ENCODE results near the gene ROBO1.
A peak's percentile ranks its signal among the peaks of the same experiment; 100 is the strongest.

The ROBO1 gene

DNA sequence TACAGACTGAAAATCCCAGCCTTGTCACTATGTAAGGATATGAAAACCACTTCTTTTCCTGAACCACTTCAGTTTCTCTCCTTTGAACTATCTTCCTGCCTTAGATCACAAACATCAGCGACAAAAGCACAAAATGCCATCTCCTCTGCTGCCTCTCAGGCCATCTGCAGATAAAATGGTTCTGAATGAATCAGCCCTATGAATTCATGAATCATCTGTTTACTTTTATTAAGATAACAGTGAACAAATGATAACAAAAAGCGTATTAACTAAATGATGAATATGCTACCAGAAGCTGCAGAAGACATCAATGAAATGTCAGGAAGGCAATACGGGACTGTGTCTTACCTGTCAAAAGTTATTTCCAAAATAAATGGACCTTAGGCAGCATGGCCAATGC is 928.1 kb downstream of the ROBO1 start:
- ATAC-seq = no peak
- no peak for DNase-seq

DNA sequence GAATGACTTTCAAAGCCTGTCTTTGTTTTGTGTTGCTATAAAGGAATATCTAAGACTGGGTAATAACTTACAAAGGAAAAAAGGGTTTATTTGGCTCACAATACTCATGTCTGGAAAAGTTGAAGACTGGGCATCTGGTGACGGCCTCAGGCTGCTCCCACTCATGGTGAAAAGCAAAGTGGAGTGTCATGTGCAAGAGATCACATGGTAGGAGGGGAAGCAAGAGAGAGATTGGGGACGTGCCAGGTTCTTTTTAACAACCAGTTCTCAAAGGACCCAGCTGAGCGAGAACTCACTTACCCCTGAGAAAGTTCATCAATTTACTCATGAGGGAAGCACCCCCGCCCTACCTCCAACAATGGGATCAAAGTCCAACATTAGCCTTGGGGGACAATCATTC is 929.4 kb downstream of the ROBO1 start:
- DNase-seq = no peak

DNA sequence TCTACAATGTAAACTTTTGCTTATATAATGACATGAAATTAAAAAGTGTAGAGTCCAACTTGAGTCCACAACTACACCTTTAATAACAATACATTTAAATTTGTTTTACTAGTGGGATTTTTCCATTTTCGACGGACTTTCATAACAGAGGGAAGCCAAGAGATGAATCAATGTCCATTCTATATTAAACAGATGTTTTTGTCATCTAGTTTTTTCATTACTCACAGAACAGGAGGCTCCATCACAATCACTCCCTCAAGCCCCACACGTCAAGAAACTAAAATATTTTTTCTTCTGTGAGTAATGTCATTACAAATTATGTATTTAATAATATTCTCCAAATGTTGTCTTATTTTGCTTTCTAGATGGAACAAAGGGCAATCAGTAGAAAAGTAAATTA is 932.9 kb downstream of the ROBO1 start:
- ATAC-seq (no peak), DNase-seq (no peak)

More for the DNA sequence above, 929.4 kb downstream of the ROBO1 start:
- no peak for ATAC-seq

DNA sequence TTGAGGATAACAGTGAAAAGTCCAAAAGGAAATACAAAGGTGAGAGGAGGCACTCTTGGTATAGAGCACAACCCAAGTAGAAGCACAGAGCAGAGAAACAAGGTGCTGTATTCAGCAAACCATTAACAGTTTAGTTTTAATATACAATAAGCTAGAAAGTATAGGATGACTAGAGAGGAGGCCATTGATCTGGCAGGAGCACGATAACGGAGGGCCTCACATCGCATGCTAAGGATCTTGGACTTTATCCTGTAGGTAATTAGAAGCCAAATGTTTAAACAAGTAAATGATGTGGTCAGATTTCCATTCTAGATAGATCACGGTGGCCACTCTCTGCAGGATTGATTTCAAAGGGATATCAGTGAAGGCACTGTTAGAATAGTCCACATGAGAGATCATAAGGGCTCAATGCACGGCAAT is 935.0 kb downstream of the ROBO1 start:
- ATAC-seq = no peak
- DNase-seq = no peak

DNA sequence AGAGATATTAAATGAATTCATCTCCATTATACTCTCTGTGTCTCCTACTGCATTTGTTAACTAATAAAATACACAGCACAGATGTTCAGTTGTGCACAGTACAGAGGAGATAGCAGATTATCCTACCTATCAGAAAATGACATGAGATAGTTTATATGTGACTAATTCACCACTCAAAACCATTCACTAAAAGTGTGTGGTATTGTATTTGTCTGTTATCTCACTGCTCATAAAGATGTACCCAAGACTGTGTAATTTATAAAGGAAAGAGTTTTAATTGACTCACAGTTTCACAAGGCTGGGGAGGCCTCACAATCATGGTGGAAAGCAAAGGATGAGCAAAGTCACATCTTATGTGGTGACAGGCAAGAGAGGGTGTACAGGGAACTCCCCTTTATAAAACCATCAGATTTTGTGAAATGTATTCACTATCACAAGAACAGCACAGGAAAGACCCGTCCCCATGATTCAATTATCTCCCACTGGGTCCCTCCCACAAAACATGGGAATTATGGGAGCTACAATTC is 936.3 kb downstream of the ROBO1 start:
- DNase-seq (no peak), ATAC-seq (peak; percentile 19)

DNA sequence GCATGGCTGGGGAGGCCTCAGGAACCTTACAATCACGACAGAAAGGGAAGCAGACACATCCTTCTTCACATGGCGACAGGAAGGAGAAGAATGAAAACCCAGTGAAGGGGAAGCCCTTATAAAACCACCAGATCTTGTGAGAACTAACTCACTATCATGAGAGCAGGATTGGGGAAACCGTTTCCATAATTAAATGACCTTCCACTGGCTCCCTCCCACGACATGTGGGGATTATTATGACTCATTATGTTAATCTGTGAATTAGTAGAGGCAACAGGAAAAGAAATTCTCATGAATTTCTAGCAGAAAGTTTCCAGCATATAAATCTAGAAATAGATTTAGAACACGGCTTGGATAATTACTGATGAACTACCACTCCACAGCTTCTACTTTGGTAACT is 937.3 kb downstream of the ROBO1 start:
- ATAC-seq (no peak), DNase-seq (no peak)

DNA sequence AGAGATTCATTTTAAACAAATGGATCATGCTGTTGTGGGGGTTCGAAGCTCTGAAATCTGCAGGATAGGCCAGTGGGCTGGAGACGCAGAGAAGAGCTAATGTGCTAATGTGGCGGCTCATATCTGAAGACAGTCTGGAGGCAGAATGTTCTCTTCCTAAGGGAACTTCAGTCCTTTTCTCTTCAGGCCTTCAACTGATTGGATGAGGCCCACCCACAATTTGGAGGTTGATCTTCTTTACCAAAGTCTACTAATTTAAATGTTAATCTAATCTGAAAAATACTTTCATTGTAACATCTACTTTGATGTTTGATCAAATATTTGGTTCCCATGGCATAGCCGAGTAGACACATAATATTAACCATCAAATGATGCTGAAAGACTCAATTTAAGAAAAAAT is 940.2 kb downstream of the ROBO1 start:
- DNase-seq (no peak), ATAC-seq (no peak)

DNA sequence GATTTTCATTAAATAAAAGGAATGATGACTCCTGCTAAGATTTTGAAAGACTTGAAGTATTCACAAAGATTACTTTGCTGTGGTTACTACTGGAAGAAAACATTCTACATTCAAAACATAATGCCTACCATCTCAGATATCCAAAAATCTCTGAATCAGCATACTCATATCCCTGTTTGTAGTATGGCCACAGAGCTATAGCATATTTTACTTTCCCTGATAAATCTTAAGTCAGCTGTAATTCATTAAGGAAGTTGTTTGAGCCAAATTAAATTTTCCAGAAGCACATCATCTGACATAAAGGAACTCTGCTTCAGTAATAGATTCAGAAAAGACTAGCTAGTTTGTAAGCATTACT is 942.0 kb downstream of the ROBO1 start:
- no peak for DNase-seq

DNA sequence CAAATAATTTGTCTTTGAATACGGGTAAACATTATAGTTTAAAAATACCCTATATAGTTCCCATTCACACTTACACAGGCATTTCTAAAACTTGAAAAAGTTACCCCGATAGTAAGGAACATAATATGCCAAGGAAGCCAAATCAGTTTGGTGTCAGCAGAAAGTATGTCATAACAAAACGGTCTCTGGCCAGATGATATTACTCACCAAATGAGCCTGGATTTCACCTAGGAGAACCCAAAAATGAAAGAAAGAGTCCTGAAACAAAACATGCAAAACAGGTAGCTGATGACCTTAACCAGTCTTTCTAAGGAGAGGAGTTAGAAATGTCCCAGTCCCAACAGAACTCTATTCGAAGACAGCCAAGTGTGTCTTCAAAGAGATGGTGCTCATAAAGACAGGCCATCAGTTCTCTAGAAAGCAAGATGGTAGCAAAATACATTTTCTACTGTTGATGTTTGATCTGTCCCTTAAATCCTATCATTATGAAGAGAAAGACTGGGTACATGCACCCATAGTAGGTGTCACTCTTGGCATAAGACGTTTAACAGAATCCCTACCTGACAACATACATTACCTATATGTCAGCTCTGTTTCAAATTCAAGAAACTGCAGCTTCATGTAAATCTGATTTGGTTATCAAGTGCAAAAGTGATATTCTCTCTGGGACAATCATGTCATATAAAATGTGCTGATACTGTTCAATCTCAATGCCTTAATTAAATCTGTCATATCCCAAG is 942.5 kb downstream of the ROBO1 start:
- DNase-seq = no peak
- ATAC-seq = no peak

More for the DNA sequence above, 942.0 kb downstream of the ROBO1 start:
- ATAC-seq = no peak

DNA sequence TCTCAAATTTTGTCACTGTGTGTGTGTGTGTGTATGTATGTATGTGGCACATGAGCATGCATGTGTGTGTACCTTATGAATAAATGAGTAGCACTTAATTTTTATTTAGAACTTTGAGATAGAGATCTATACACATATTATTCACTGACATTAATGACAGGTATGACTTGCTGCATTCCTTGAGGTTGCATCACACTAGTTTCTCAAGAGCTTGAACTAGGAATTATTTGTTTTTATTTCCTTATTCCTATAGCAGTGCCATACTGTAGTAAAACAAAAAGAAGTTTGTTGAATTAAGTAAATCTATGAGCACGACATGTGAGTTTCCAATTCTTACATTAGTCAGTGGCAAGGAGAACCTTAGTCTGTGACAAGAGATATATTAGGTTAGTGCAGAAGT is 943.9 kb downstream of the ROBO1 start:
- ATAC-seq = no peak
- DNase-seq = no peak

DNA sequence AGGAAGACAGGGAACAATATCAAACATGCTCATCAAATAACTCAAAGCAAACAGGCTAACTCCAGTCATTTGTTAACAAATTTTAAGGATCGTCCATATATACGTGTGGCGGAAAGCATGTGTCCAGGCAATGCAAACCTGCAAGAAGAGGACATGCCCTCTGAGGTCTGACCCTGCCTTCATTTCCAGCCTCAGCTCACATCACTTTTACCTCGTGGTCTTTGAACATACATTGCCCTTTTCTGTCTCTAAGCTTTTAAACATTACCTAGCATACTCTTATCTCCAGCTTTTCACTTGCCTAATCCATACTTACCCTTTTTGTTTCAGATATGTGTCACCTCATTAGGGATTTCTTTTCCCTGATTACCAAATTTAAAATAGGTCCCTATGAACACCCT is 944.4 kb downstream of the ROBO1 start:
- no peak for ATAC-seq
- no peak for DNase-seq

DNA sequence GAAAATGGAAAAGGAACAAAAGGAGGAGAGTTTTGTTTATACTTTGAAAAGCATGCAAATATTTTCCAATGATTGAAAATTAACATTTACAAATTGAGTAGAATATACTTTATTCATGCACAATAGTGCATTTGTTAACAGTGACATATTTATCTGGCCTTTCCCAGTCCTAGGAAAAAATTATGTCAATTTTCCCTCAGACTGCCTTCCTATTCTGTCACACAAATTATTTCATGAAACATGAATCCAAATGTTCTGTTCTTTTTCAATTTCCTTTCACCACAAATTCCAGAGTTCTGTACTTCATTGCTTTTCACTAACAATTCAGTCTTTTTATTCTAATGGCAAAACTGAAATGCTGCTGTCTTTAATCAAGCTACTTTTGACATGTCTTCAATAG is 945.1 kb downstream of the ROBO1 start:
- DNase-seq (no peak), ATAC-seq (no peak)

DNA sequence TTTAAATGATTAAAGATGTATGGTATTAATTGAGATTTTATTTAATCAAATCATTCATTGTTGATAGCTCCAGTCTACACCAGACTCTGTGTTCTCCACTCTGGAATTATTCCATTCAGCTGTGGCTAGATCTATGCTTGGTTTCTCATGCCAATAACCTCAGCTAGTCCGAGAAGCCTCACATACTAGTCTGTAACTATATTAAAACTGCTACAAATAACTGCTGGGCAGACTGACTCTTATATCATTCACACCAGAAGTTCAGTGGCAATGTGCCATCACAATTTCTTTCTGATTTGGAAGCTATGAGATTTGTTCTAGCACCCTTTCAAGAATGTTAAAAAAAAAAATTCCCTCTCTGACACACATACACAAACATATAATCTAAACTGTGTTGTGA is 947.3 kb downstream of the ROBO1 start:
- ATAC-seq (no peak), DNase-seq (no peak)

DNA sequence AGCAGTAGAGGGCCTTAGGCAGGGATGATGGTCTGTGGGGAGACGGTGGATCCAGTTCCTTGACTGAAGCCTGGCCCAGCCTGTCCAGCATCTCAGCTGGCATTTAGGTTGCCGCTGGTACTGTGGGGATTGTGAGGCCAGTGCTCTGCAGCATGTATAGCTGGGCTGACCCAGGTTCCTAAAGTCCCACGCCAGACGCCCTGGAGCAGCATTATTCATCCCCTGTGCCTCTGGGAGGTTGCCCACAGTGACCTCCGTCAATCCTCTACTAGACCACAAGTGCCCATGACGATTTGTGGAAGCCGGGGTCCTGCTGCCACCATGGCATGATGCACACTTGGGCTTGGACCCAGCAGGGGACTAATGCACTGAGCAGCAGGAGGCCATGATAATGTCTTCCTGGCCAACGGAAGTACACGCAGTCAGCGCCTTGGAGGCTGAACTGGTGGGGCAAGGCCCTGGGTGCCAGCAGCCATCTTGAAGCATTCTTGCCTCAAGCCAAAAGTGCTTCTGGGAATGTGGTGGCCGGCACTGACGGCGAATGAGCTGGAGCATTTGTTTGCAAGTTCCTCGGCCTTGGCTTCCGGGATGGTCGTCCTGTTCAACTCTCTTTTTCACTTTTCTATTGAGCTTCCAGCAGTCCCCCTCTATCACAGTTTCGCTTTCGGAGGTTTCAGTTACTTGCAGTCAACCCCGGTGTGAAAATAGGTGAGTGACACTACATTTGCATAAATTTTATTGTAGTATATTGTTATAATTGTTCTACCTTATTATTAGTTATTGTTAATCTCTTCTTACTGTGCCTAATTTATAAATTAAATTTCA is 949.4 kb downstream of the ROBO1 start:
- DNase-seq (no peak), ATAC-seq (no peak)

DNA sequence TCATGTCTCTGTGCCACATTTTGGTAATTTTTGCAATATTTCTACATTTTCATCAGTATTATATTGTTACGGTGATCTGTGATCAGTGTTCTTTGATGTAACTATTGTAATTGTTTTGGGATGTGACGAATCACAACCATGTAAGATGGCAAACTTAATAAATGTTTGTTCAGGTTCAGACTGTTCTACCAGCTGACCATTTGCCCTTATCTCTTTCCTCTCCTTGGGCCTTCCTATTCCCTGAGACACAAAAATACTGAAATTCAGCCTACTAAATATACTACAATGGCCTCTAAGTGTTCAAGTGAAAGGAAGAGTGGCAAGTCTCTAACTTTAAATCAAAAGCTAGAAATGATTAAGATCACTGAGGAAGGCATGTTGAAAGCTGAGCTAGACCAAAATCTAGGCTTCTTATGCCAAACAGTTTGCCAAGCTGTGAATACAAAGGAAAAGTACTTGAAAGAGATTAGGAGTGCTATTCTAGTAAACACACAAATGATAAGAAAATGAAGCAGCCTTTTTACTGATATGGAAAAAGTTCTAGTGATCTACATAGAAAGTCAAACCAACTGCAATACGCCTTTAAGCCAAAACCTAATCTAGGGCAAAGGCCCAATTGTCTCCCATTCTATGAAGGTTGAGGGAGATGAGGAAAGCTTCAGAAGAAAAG is 952.8 kb downstream of the ROBO1 start:
- no peak for ATAC-seq
- DNase-seq = no peak

DNA sequence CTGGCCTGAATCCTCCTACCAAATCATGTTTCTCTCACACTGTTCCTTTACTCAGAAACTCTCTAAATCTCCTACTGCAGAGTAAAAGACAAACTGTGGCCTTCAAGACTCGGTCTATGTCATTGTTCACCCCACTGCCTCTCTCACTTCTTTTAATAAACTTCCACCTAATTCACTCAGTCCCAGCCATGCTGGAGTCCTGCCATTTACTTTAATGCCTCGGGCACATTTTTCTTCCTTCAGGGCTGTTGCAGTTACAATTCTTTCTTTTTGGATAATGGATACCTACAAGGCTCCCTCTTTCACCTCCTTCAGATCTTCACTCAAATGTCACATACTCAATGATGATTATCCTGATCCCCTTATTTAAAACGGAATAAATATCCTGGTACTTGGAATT is 955.6 kb downstream of the ROBO1 start:
- no peak for DNase-seq
- ATAC-seq = no peak

DNA sequence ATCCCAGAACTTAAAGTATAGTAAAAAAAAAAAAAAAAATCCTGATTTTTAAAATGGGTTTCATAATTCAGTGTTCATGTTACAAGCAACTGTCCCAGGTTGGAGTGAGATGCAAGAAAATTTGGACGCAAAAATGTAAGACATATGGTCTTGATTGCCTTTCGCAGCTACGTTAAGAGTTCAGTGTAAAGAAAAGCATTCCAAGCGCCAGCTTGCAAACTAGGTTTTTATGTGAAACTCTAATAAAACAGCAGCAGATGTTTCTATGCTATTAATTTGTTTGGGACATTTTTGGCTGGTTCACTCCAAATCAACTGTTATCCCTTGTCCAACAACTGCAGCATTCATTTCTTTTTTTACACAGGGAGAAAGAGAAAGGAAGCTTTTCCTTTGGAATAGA is 957.8 kb downstream of the ROBO1 start:
- DNase-seq (no peak), ATAC-seq (no peak)

DNA sequence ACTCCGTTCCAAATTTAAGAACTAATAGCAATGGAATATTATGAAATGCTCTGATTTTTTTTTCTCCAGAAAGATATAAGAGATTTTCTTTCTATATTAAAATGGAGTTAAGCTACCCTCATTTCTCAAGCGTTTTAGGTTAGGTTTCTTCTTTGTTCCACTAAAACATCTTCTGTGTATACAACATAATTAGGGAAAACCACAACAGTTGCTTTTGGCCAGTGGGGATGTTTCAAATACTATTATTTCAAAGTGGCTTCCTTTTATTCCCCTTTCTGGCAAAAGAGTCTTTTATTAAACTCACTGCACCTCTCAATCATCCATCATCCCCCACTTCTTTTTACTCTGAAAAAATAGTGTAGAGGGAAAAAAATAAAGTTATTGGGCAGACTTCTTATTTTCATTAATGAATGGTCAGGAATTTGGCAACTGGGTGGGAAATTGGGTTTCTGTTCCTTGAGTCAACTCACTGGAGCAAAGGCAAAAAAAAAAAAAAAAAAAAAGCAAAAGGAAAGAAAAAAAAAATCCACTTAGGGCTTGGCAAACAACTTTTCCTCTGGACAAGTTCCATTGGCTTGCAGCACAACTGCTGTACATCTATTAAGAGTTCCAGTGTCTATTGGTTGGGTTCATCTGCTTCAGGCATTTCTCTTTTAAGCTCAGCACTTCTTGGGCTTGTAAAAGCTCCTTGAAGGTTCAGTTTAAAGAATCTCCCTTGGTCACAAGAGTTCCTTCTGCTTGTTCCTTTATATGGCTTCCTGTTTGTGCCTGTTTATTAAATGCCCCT is 963.4 kb downstream of the ROBO1 start:
- DNase-seq (no peak), ATAC-seq (no peak)

DNA sequence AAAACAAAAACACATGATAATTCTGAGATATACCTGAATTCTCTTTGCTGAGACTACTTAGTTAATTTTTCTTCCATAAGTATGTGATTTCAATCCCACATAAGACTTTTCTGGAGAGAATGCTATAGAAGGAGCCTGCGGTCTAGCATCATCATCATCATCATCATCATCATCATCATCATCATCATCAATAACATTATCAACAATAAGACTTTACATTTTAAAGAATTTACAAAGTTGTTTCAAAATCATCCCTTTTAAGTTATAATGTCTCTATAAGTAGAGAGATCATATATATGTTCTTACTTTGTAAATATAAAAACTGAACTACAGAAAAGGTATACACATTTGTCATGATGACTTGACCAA is 965.3 kb downstream of the ROBO1 start:
- ATAC-seq = no peak
- no peak for DNase-seq

DNA sequence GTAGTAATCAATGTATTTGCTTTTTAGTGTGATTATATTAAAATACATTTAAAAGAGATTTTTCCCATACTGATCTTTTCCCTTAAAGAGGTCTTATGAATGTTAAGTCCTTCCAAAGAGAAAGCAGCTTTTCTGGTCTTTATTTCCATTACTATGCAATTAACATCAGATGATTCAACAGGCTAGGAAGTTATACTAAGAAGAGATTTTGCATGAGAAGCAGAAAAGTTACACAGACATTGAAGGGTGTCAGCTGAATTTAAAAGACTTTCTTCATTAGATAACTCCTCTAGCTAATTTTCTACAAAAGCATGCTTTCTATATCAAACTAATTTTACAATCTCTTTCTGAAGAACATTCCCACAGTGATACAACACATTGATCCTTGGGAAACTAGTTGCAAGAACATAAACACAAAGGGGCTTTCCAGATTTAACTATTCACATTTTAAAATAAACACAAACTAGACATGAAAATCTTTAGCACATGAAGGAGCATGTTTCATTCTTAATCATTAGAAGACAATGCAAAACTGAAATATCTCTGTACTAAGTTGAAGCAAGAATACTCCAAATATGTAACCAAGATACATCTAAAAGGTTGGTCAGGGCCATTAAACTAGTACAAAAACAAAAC is 965.8 kb downstream of the ROBO1 start:
- ATAC-seq (no peak), DNase-seq (no peak)

DNA sequence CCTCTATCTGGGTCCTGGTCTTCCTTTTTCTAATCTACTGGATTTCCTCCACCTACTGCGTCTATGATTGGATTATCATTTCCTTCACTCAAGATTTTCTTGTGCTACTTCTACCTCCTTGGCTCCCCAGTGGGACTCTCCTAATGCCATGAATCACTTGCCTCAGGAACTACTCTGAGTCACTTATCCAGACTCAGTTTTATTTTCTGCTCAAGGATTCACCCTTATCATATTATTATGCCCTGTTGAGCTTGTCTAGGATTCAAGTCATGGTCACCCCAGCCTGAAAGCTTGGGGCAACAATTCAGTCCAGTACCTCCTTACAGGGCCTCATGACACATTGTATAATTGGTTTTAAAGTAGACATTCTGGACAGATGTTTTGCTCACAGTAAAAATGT is 968.1 kb downstream of the ROBO1 start:
- DNase-seq = no peak
- ATAC-seq = no peak

All from stimulated activated naive CD8-positive, alpha-beta T cell treated with anti-CD3 and anti-CD28 coated beads, Interleukin-15, Interleukin-2, amounts not matched to agents 100 U/mL and 50 U/mL, for 24 hours (primary cell).